ENCODE measurements around the gene OR2T35. TPM values are rescaled to one million over a fixed set of nuclear protein-coding genes. Genes with fewer than 3 reads are reported as not detected.
A peak's percentile ranks its signal among the peaks of the same experiment; 100 is the strongest.

OR2T35 gene
- total RNA-seq, 1 donor from 2014 or later: 1.6 TPM

GRCh38 chr1:248625166-248625565 is 19.9 kb downstream of the OR2T35 start:
- H3K9me3 Mint-ChIP-seq: no peaks in the 10 kb centered on the region
- ATAC-seq (ENCODE audit: low read depth) (no peak), DNase-seq (no peak)
- no peaks in the 10 kb centered on the region for H3K27me3 Mint-ChIP-seq
- H3K27ac Mint-ChIP-seq: no peak overlapping the region
- ChIA-PET CTCF (interaction anchor here (5.1 to 11.4 kb wide), 2 partner anchors 63 to 182 kb away, joined by 67 to 218 read pairs; no protein-coding TSS in a partner anchor), POLR2A (no interaction called here)
- no peaks in the 10 kb centered on the region for H3K36me3 Mint-ChIP-seq (ENCODE audit: low read depth)
- H3K4me3 Mint-ChIP-seq: no peak overlapping the region
- intact Hi-C loops (cut with micrococcal nuclease): no loop called here
- TF ChIP-seq CTCF (IDR thresholded peaks at IDR 0.05): no peak
- H3K4me1 Mint-ChIP-seq: peaks cover 18% of the 10 kb centered on the region

- no peak for TF ChIP-seq CTCF (IDR thresholded peaks at IDR 0.05)
- no peaks in the 10 kb centered on the region for H3K27me3 Mint-ChIP-seq
- ATAC-seq (ENCODE audit: low read depth) (peak; percentile 97), DNase-seq (no peak)
- peak overlapping the region; percentile 84 for H3K27ac Mint-ChIP-seq
- H3K9me3 Mint-ChIP-seq: no peaks in the 10 kb centered on the region
- ChIA-PET CTCF (interaction anchor here (0.6 to 11.4 kb wide), 15 partner anchors 10 to 301 kb away, joined by 3 to 218 read pairs (median 4); no protein-coding TSS in a partner anchor), POLR2A (interaction anchor here (0.6 to 2.3 kb wide), 5 partner anchors 64 to 204 kb away, joined by 3 to 26 read pairs (median 3); partner anchors contain the start of gene SH3BP5L)
- H3K4me3 Mint-ChIP-seq: no peak overlapping the region
- intact Hi-C loops (cut with micrococcal nuclease): loop anchor here (1.0 to 5.0 kb wide), 6 partner anchors 65 to 380 kb away; partner anchors contain the start of gene ZNF692
- H3K4me1 Mint-ChIP-seq: peaks cover 12% of the 10 kb centered on the region
- H3K36me3 Mint-ChIP-seq (ENCODE audit: low read depth): no peaks in the 10 kb centered on the region
Observed at GRCh38 chr1:248622570-248623001, 22.5 kb downstream of the OR2T35 start.

GRCh38 chr1:248621770-248622169 is 23.3 kb downstream of the OR2T35 start:
- Mint-ChIP-seq H3K9me3 (no peaks in the 10 kb centered on the region), H3K4me1 (peaks cover 12% of the 10 kb centered on the region), H3K4me3 (no peak overlapping the region), H3K27ac (no peak overlapping the region), H3K36me3 (ENCODE audit: low read depth) (no peaks in the 10 kb centered on the region), H3K27me3 (no peaks in the 10 kb centered on the region)
- TF ChIP-seq CTCF (IDR thresholded peaks at IDR 0.05): no peak
- POLR2A ChIA-PET: interaction anchor here (2.3 kb wide), 1 partner anchor 184 kb away, joined by 26 read pairs; no protein-coding TSS in a partner anchor
- intact Hi-C loops (cut with micrococcal nuclease): loop anchor here (1.0 to 5.0 kb wide), 6 partner anchors 66 to 379 kb away; partner anchors contain the start of gene ZNF692
- no peak for ATAC-seq (ENCODE audit: low read depth)
- DNase-seq: no peak
- CTCF ChIA-PET: interaction anchor here (0.9 to 11.4 kb wide), 7 partner anchors 63 to 199 kb away, joined by 3 to 218 read pairs (median 4); no protein-coding TSS in a partner anchor

- no peaks in the 10 kb centered on the region for H3K9me3 Mint-ChIP-seq
- ATAC-seq (ENCODE audit: low read depth) (no peak), DNase-seq (peak; percentile 34)
- no peak overlapping the region for H3K27ac Mint-ChIP-seq
- no peak for TF ChIP-seq CTCF (IDR thresholded peaks at IDR 0.05)
- ChIA-PET POLR2A (no interaction called here), CTCF (interaction anchor here (1.0 to 11.4 kb wide), 6 partner anchors 9 to 188 kb away, joined by 3 to 218 read pairs (median 5); no protein-coding TSS in a partner anchor)
- intact Hi-C loops (cut with micrococcal nuclease): loop anchor here (1.0 to 10.0 kb wide), 2 partner anchors 254 to 684 kb away; no protein-coding TSS in a partner anchor
- H3K4me1 Mint-ChIP-seq: peaks cover 12% of the 10 kb centered on the region
- H3K27me3 Mint-ChIP-seq: no peaks in the 10 kb centered on the region
- no peaks in the 10 kb centered on the region for H3K36me3 Mint-ChIP-seq (ENCODE audit: low read depth)
- no peak overlapping the region for H3K4me3 Mint-ChIP-seq
Observed at GRCh38 chr1:248618878-248619277, 26.2 kb downstream of the OR2T35 start.

- Mint-ChIP-seq H3K36me3 (ENCODE audit: low read depth) (no peaks in the 10 kb centered on the region), H3K4me1 (peaks cover 11% of the 10 kb centered on the region), H3K9me3 (no peaks in the 10 kb centered on the region), H3K4me3 (no peak overlapping the region), H3K27ac (no peak overlapping the region), H3K27me3 (no peaks in the 10 kb centered on the region)
- CTCF ChIA-PET: interaction anchor here (1.7 to 11.4 kb wide), 2 partner anchors 68 to 189 kb away, joined by 6 to 218 read pairs; no protein-coding TSS in a partner anchor
- DNase-seq: no peak
- ATAC-seq (ENCODE audit: low read depth): no peak
- no peak for TF ChIP-seq CTCF (IDR thresholded peaks at IDR 0.05)
- intact Hi-C loops (cut with micrococcal nuclease): loop anchor here (10.0 kb wide), 1 partner anchor 683 kb away; no protein-coding TSS in a partner anchor
- POLR2A ChIA-PET: no interaction called here
Observed at GRCh38 chr1:248618119-248618518, 27.0 kb downstream of the OR2T35 start.
